Stomach smooth muscle (tissue), 2 donors: ENCODE results near the gene KLHL28.
A peak's percentile ranks its signal among the peaks of the same experiment; 100 is the strongest.

Experiments used
- H3K27ac ChIP-seq: one replicate; pipeline ENCODE4 v1.7.0; 2013; ENCODE audit warnings: mild to moderate bottlenecking, low read length, inconsistent platforms
- H3K27me3 ChIP-seq, 2 donors: one replicate each; pipeline ENCODE4 v1.7.0; 2013; ENCODE audit warnings: low read length in 2 of 2; ENCODE audit not compliant: insufficient read depth in 2 of 2, control insufficient read depth in 1 of 2
- H3K36me3 ChIP-seq, 2 donors: one replicate each; pipeline ENCODE4 v1.7.0; 2013; ENCODE audit warnings: low read length in 2 of 2; ENCODE audit not compliant: control insufficient read depth in 2 of 2, insufficient read depth in 2 of 2
- H3K4me1 ChIP-seq: one replicate; pipeline ENCODE4 v1.7.0; 2013; ENCODE audit warnings: low read length; ENCODE audit not compliant: control insufficient read depth, insufficient read depth
- H3K4me3 ChIP-seq, 2 donors: one replicate each; pipeline ENCODE4 v1.7.0; 2013; ENCODE audit warnings: low read length in 2 of 2
- H3K9ac ChIP-seq, 2 donors: one replicate each; pipeline ENCODE4 v1.7.0; 2013; ENCODE audit warnings: low read length in 2 of 2, mild to moderate bottlenecking in 1 of 2
- H3K9me3 ChIP-seq, 2 donors: one replicate each; pipeline ENCODE4 v1.7.0; 2013; ENCODE audit warnings: low read length in 2 of 2; ENCODE audit not compliant: control insufficient read depth in 2 of 2
- donor health status: healthy.
- donor health status: Pancreatic carcinoma.

KLHL28 gene

GRCh38 chr14:44961554-44962333 is at the start of gene KLHL28, which contains the start of gene TOGARAM1:
TSS of gene KLHL28 (minus strand) at chr14:44961947. CDS start at chr14:44945928, 16,019 bp downstream.
TSS of gene TOGARAM1 (plus strand) at chr14:44962190. CDS start at chr14:44962422, 232 bp downstream.
- Histone ChIP-seq H3K27ac (peak within 1 kb of the TSS; percentile 88), H3K9ac (peak within 1 kb of the TSS; percentile 90 to 92), H3K27me3 (no peaks in the 10 kb centered on the region), H3K9me3 (no peaks in the 10 kb centered on the region), H3K36me3 (no peaks in the 10 kb centered on the region), H3K4me3 (peak within 1 kb of the TSS; percentile 97 to 99), H3K4me1 (peaks cover 14% of the 10 kb centered on the region)

- H3K4me3 ChIP-seq: no peak overlapping the region
- H3K27ac ChIP-seq: no peak overlapping the region
- no peaks in the 10 kb centered on the region for H3K4me1 ChIP-seq
- H3K9ac ChIP-seq: no peak overlapping the region
- H3K9me3 ChIP-seq: no peaks in the 10 kb centered on the region
- H3K36me3 ChIP-seq: peaks cover 0 to 13% of the 10 kb centered on the region in 2 donors
- H3K27me3 ChIP-seq: no peaks in the 10 kb centered on the region
Measured at GRCh38 chr14:45003924-45004323, 42.2 kb upstream of the KLHL28 start.

- Histone ChIP-seq H3K4me3 (no peak overlapping the region), H3K4me1 (no peaks in the 10 kb centered on the region), H3K27me3 (no peaks in the 10 kb centered on the region), H3K36me3 (peaks cover 3 to 6% of the 10 kb centered on the region in 2 donors), H3K27ac (no peak overlapping the region), H3K9ac (no peak overlapping the region), H3K9me3 (no peaks in the 10 kb centered on the region)
Measured at GRCh38 chr14:44995770-44996294, 34.1 kb upstream of the KLHL28 start.

GRCh38 chr14:44995196-44995595 is 33.4 kb upstream of the KLHL28 start:
- no peaks in the 10 kb centered on the region for H3K27me3 ChIP-seq
- no peaks in the 10 kb centered on the region for H3K4me1 ChIP-seq
- no peak overlapping the region for H3K4me3 ChIP-seq
- H3K9me3 ChIP-seq: no peaks in the 10 kb centered on the region
- H3K36me3 ChIP-seq: peaks cover 3 to 6% of the 10 kb centered on the region in 2 donors
- no peak overlapping the region for H3K27ac ChIP-seq
- no peak overlapping the region for H3K9ac ChIP-seq

GRCh38 chr14:44990533-44990932 is 28.8 kb upstream of the KLHL28 start:
- Histone ChIP-seq H3K9ac (no peak overlapping the region), H3K27ac (no peak overlapping the region)

GRCh38 chr14:44989497-44990440 is 28.0 kb upstream of the KLHL28 start:
- H3K4me3 ChIP-seq: no peak overlapping the region
- no peak overlapping the region for H3K9ac ChIP-seq
- H3K4me1 ChIP-seq: no peaks in the 10 kb centered on the region
- no peaks in the 10 kb centered on the region for H3K36me3 ChIP-seq
- H3K9me3 ChIP-seq: no peaks in the 10 kb centered on the region
- no peak overlapping the region for H3K27ac ChIP-seq
- H3K27me3 ChIP-seq: no peaks in the 10 kb centered on the region

More at GRCh38 chr14:44990533-44990932, 28.8 kb upstream of the KLHL28 start:
- no peaks in the 10 kb centered on the region for H3K4me1 ChIP-seq
- H3K4me3 ChIP-seq: no peak overlapping the region
- no peaks in the 10 kb centered on the region for H3K9me3 ChIP-seq
- H3K27me3 ChIP-seq: no peaks in the 10 kb centered on the region
- no peaks in the 10 kb centered on the region for H3K36me3 ChIP-seq

- no peak overlapping the region for H3K27ac ChIP-seq
Measured at GRCh38 chr14:44988694-44989093, 26.9 kb upstream of the KLHL28 start.

GRCh38 chr14:44982594-44982993 is 20.8 kb upstream of the KLHL28 start:
- H3K4me1 ChIP-seq: no peaks in the 10 kb centered on the region
- H3K9me3 ChIP-seq: no peaks in the 10 kb centered on the region
- no peak overlapping the region for H3K9ac ChIP-seq
- H3K27ac ChIP-seq: no peak overlapping the region
- H3K4me3 ChIP-seq: no peak overlapping the region
- H3K27me3 ChIP-seq: no peaks in the 10 kb centered on the region
- H3K36me3 ChIP-seq: no peaks in the 10 kb centered on the region

More at GRCh38 chr14:44988694-44989093, 26.9 kb upstream of the KLHL28 start:
- Histone ChIP-seq H3K4me1 (no peaks in the 10 kb centered on the region), H3K9me3 (no peaks in the 10 kb centered on the region), H3K27me3 (no peaks in the 10 kb centered on the region), H3K9ac (no peak overlapping the region), H3K36me3 (no peaks in the 10 kb centered on the region), H3K4me3 (no peak overlapping the region)

- H3K9ac ChIP-seq: no peak overlapping the region
- H3K9me3 ChIP-seq: no peaks in the 10 kb centered on the region
- H3K36me3 ChIP-seq: no peaks in the 10 kb centered on the region
- H3K4me3 ChIP-seq: no peak overlapping the region
- H3K4me1 ChIP-seq: no peaks in the 10 kb centered on the region
- H3K27ac ChIP-seq: no peak overlapping the region
- H3K27me3 ChIP-seq: no peaks in the 10 kb centered on the region
Measured at GRCh38 chr14:44981198-44981597, 19.5 kb upstream of the KLHL28 start.

- Histone ChIP-seq H3K9me3 (no peaks in the 10 kb centered on the region), H3K4me1 (no peaks in the 10 kb centered on the region), H3K4me3 (no peak overlapping the region), H3K9ac (no peak overlapping the region), H3K27me3 (no peaks in the 10 kb centered on the region), H3K27ac (no peak overlapping the region), H3K36me3 (no peaks in the 10 kb centered on the region)
Measured at GRCh38 chr14:44979740-44980356, 18.1 kb upstream of the KLHL28 start.
